ENCODE results near the gene RUNX1. TPM values are rescaled to one million over a fixed set of nuclear protein-coding genes. Genes with fewer than 3 reads are reported as not detected.

RUNX1 gene
- total RNA-seq, 1 donor from 2014 or later: 62.1 TPM

GRCh38 chr21:34743285-34743684 is 305.8 kb downstream of the RUNX1 start:
- intact Hi-C loops (cut with DNase I): loop anchor here (10.0 kb wide), 1 partner anchor 1282 kb away; no protein-coding TSS in a partner anchor
- no peak for DNase-seq (ENCODE audit: extremely low spot score in 2 of 2)
- peaks cover 21% of the 10 kb centered on the region for H3K4me1 ChIP-seq
- no peaks in the 10 kb centered on the region for H3K27me3 ChIP-seq
- no peak for TF ChIP-seq POLR2A (IDR thresholded peaks at IDR 0.05)
- no peak for TF ChIP-seq CTCF (IDR thresholded peaks at IDR 0.05)
- TF ChIP-seq POLR2AphosphoS5 (IDR thresholded peaks at IDR 0.05; ENCODE audit: insufficient read depth in 1 of 2, low read depth in 1 of 2): no peak
- H3K36me3 ChIP-seq: no peaks in the 10 kb centered on the region
- no peak overlapping the region for H3K4me3 ChIP-seq
- no peaks in the 10 kb centered on the region for H3K9me3 ChIP-seq
- H3K27ac ChIP-seq: no peak overlapping the region

DNA sequence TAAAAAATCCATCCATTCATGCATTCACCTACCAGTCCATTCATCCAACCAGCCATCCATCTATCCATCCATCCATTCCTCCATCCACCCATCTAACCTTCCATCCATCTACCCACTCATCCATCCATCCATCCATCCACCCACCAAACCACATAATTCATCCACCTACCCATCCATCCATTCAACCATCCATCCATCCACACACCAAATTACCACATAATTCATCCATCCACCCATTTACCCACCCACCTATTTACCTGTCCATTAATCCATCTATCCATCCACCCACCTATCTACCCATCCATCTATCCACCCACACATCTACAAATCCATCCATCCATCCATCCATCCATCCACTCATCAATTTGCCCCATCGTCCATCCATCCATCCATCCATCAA is 308.9 kb downstream of the RUNX1 start:
- H3K9me3 ChIP-seq: no peaks in the 10 kb centered on the region
- no peak overlapping the region for H3K4me3 ChIP-seq
- no peaks in the 10 kb centered on the region for H3K27me3 ChIP-seq
- intact Hi-C loops (cut with DNase I): loop anchor here (10.0 kb wide), 1 partner anchor 1285 kb away; no protein-coding TSS in a partner anchor
- H3K27ac ChIP-seq: no peak overlapping the region
- H3K36me3 ChIP-seq: no peaks in the 10 kb centered on the region
- TF ChIP-seq POLR2A (IDR thresholded peaks at IDR 0.05) (no peak), CTCF (IDR thresholded peaks at IDR 0.05) (no peak), POLR2AphosphoS5 (IDR thresholded peaks at IDR 0.05; ENCODE audit: insufficient read depth in 1 of 2, low read depth in 1 of 2) (no peak)
- H3K4me1 ChIP-seq: peaks cover 19% of the 10 kb centered on the region
- DNase-seq (ENCODE audit: extremely low spot score in 2 of 2): no peak

Measured in vagina (tissue), 2 donors.